NOMO-1 treated with dmso at 0.1 percent for 144 hours (cell line): Measurements from ENCODE around the gene ARX.

Experiments
- DNase-seq: peaks from one replicate; lab custom pipeline; 2025; ENCODE audit not compliant: unreplicated experiment; lab: John Stamatoyannopoulos, UW

The ARX gene

GRCh38 chrX:25015486-25016360 lies at the start of gene ARX:
TSS of gene ARX (minus strand) at chrX:25015965. CDS start at chrX:25015737, 228 bp downstream.
- no peak for DNase-seq

- DNase-seq = no peak
Observed at GRCh38 chrX:25059273-25059672, 43.5 kb upstream of the ARX start.

- DNase-seq = no peak
Observed at GRCh38 chrX:25052798-25053534, 37.2 kb upstream of the ARX start.

- no peak for DNase-seq
Observed at GRCh38 chrX:25049971-25050370, 34.2 kb upstream of the ARX start.

- DNase-seq = no peak
Observed at GRCh38 chrX:25049357-25049756, 33.6 kb upstream of the ARX start.

- DNase-seq = no peak
Observed at GRCh38 chrX:25048178-25048577, 32.4 kb upstream of the ARX start.

GRCh38 chrX:25043192-25043591 lies 27.4 kb upstream of the ARX start:
- no peak for DNase-seq

- DNase-seq = no peak
Observed at GRCh38 chrX:25039036-25039435, 23.3 kb upstream of the ARX start.

- no peak for DNase-seq
Observed at GRCh38 chrX:25034889-25035288, 19.1 kb upstream of the ARX start.

GRCh38 chrX:25029288-25029825 lies 13.6 kb upstream of the ARX start:
- DNase-seq = no peak

- no peak for DNase-seq
Observed at GRCh38 chrX:25028726-25029125, 13.0 kb upstream of the ARX start.

GRCh38 chrX:25026576-25026975 lies 10.8 kb upstream of the ARX start:
- no peak for DNase-seq

- DNase-seq = no peak
Observed at GRCh38 chrX:25025615-25026014, 9.8 kb upstream of the ARX start.

GRCh38 chrX:25023908-25024307 lies 8.1 kb upstream of the ARX start:
- no peak for DNase-seq

- no peak for DNase-seq
Observed at GRCh38 chrX:25022499-25023325, 6.9 kb upstream of the ARX start.

GRCh38 chrX:25020905-25021449 lies 5.2 kb upstream of the ARX start:
- DNase-seq = no peak

- DNase-seq = no peak
Observed at GRCh38 chrX:25020391-25020904, 4.7 kb upstream of the ARX start.

- DNase-seq = no peak
Observed at GRCh38 chrX:25019707-25020390, 4.1 kb upstream of the ARX start.

GRCh38 chrX:25018682-25019081 lies 2.9 kb upstream of the ARX start:
- no peak for DNase-seq

GRCh38 chrX:25017667-25018247 lies 2.0 kb upstream of the ARX start:
- no peak for DNase-seq
